ENCODE measurements around the gene RNF150.
A peak's percentile ranks its signal among the peaks of the same experiment; 100 is the strongest.

The RNF150 gene

GRCh38 chr4:140945106-140945505 lies 188.2 kb downstream of the RNF150 start:
- H3K4me3 ChIP-seq (ENCODE audit: low read depth, low read length), result no peak overlapping the region
- TF ChIP-seq CTCF (conservative IDR thresholded peaks at IDR 0.05; ENCODE audit: low read depth, low read length), result no peak
- no peak for DNase-seq (ENCODE audit: low read depth)

DNA sequence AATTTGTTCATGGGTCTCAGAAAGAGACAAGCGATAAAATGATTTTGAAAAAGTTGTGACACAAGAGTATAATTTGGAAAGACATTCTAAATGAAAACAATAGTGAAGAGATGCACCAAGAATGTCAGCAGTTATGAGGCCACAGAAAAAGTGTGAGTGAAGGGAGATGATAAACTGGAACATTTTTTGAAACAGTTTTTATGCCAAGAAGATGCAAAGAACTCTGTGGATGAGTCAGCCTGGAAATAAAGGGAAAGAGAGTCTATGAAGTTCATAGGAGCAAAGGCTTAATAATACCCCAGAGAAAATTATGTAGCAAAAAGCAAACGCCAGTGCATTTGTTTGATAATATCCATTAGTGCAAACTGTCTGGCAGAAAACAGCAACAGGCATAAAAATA lies 188.7 kb downstream of the RNF150 start:
- no peak overlapping the region for H3K4me3 ChIP-seq (ENCODE audit: low read depth, low read length)
- DNase-seq (ENCODE audit: low read depth), result peak; percentile 78
- no peak for TF ChIP-seq CTCF (conservative IDR thresholded peaks at IDR 0.05; ENCODE audit: low read depth, low read length)

GRCh38 chr4:140944199-140944515 lies 189.1 kb downstream of the RNF150 start:
- peak; percentile 90 for DNase-seq (ENCODE audit: low read depth)
- TF ChIP-seq CTCF (conservative IDR thresholded peaks at IDR 0.05; ENCODE audit: low read depth, low read length), result no peak
- H3K4me3 ChIP-seq (ENCODE audit: low read depth, low read length), result no peak overlapping the region

GRCh38 chr4:140943486-140944198 lies 189.6 kb downstream of the RNF150 start:
- TF ChIP-seq CTCF (conservative IDR thresholded peaks at IDR 0.05; ENCODE audit: low read depth, low read length), result no peak
- DNase-seq (ENCODE audit: low read depth), result peak; percentile 77

GRCh38 chr4:140940589-140940988 lies 192.7 kb downstream of the RNF150 start:
- TF ChIP-seq CTCF (conservative IDR thresholded peaks at IDR 0.05; ENCODE audit: low read depth, low read length), result no peak
- no peak for DNase-seq (ENCODE audit: low read depth)
- no peak overlapping the region for H3K4me3 ChIP-seq (ENCODE audit: low read depth, low read length)

More at GRCh38 chr4:140943486-140944198, 189.6 kb downstream of the RNF150 start:
- no peak overlapping the region for H3K4me3 ChIP-seq (ENCODE audit: low read depth, low read length)

DNA sequence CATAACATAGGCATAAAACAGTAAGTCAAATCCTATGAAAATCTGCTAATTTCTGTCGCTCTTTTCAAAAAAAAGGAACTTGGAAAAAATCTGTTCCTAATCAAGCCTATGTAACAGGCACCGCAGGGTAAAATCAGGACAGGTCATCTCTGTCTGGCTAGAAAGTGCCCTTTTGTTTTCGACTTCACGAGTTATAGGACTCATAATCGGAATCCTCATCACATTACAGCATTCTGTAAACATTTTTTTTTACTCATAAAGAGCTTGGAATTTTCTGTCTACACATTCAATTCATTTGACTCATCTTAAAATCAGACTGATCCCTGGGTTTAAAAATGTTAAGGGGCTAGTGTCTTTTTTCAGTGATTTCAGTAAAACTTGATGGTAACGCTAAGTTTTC lies 195.4 kb downstream of the RNF150 start:
- peak; percentile 80 for DNase-seq (ENCODE audit: low read depth)
- no peak overlapping the region for H3K4me3 ChIP-seq (ENCODE audit: low read depth, low read length)

More for the DNA sequence above, 195.4 kb downstream of the RNF150 start:
- TF ChIP-seq CTCF (conservative IDR thresholded peaks at IDR 0.05; ENCODE audit: low read depth, low read length), result no peak

All from choroid plexus epithelial cell (primary cell).